Measurements from ENCODE around the gene PPP1R13B.
A peak's percentile ranks its signal among the peaks of the same experiment; 100 is the strongest.

DNA sequence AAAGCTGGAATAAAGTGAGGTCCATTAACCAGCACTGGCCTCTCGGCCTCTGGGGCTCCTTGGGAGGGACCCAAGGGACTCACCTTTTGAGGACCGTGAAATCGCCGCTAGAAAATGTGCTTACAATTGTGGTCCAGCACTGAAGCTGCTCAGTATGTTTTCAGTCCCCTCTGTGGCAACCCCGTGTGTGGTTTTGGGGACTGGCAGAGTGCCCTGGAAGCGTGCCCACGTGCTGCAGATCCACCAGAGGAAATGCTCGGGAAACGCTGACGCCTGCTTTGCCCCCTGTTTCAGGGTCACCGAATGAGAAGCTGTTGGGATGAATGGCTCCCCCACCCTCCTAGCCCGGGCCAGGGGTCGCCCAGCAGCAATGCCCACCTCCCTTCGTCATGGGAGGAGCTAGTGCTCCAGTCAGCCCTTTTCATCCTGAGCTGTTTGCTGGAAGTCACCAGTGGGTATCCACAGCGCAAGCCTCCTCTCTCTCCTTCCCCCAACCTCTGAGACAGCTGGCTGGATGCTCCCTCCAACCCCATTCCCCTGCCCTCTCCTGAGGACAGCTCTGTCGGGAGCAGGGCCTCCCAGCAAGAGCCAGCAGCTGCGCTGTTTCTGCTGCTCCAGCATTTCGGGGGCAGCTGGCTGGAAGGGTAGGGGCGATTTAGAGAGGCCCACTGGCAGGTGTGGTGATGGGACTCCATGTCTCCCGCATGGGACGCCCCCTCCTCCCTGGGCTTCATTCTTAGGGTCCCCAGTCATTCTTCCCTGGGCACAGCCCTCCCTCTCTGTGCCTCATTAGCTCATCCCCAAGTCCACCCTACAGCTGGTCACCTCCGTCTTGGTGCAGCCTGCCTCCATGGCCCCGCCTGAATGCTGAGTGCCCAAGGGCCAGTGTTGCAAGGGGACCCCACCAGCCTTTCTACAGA, 33.2 kb upstream of the PPP1R13B start:
- TF ChIP-seq FOSL2 (IDR thresholded peaks at IDR 0.05) (no peak), FOSL2 (CRISPR knock-in tag; IDR thresholded peaks at IDR 0.05) (no peak), RNF2 (IDR thresholded peaks at IDR 0.05; ENCODE audit: borderline replicate concordance, low read depth) (no peak), MYC (IDR thresholded peaks at IDR 0.05; ENCODE audit: borderline replicate concordance, low read length) (no peak), POLR2A (IDR thresholded peaks at IDR 0.05; ENCODE audit: low read length) (no peak), HDAC2 (IDR thresholded peaks at IDR 0.05) (no peak), EHMT2 (IDR thresholded peaks at IDR 0.05; ENCODE audit: low read depth) (no peak), SMC3 (IDR thresholded peaks at IDR 0.05) (no peak)
- TF ChIP-seq, protein P1, sequence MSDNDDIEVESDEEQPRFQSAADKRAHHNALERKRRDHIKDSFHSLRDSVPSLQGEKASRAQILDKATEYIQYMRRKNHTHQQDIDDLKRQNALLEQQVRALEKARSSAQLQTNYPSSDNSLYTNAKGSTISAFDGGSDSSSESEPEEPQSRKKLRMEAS (IDR thresholded peaks at IDR 0.05), result peak; percentile 52; the same call in 1 of the 2 replicates
- TF ChIP-seq, protein P2, sequence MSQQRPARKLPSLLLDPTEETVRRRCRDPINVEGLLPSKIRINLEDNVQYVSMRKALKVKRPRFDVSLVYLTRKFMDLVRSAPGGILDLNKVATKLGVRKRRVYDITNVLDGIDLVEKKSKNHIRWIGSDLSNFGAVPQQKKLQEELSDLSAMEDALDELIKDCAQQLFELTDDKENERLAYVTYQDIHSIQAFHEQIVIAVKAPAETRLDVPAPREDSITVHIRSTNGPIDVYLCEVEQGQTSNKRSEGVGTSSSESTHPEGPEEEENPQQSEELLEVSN (IDR thresholded peaks at IDR 0.05; ENCODE audit: borderline replicate concordance, low read depth), result peak; percentile 51; the same call in 1 of the 2 replicates
- TF ChIP-seq, protein P3, sequence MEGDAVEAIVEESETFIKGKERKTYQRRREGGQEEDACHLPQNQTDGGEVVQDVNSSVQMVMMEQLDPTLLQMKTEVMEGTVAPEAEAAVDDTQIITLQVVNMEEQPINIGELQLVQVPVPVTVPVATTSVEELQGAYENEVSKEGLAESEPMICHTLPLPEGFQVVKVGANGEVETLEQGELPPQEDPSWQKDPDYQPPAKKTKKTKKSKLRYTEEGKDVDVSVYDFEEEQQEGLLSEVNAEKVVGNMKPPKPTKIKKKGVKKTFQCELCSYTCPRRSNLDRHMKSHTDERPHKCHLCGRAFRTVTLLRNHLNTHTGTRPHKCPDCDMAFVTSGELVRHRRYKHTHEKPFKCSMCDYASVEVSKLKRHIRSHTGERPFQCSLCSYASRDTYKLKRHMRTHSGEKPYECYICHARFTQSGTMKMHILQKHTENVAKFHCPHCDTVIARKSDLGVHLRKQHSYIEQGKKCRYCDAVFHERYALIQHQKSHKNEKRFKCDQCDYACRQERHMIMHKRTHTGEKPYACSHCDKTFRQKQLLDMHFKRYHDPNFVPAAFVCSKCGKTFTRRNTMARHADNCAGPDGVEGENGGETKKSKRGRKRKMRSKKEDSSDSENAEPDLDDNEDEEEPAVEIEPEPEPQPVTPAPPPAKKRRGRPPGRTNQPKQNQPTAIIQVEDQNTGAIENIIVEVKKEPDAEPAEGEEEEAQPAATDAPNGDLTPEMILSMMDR (IDR thresholded peaks at IDR 0.05), result no peak
- TF ChIP-seq, protein P4, sequence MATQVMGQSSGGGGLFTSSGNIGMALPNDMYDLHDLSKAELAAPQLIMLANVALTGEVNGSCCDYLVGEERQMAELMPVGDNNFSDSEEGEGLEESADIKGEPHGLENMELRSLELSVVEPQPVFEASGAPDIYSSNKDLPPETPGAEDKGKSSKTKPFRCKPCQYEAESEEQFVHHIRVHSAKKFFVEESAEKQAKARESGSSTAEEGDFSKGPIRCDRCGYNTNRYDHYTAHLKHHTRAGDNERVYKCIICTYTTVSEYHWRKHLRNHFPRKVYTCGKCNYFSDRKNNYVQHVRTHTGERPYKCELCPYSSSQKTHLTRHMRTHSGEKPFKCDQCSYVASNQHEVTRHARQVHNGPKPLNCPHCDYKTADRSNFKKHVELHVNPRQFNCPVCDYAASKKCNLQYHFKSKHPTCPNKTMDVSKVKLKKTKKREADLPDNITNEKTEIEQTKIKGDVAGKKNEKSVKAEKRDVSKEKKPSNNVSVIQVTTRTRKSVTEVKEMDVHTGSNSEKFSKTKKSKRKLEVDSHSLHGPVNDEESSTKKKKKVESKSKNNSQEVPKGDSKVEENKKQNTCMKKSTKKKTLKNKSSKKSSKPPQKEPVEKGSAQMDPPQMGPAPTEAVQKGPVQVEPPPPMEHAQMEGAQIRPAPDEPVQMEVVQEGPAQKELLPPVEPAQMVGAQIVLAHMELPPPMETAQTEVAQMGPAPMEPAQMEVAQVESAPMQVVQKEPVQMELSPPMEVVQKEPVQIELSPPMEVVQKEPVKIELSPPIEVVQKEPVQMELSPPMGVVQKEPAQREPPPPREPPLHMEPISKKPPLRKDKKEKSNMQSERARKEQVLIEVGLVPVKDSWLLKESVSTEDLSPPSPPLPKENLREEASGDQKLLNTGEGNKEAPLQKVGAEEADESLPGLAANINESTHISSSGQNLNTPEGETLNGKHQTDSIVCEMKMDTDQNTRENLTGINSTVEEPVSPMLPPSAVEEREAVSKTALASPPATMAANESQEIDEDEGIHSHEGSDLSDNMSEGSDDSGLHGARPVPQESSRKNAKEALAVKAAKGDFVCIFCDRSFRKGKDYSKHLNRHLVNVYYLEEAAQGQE (IDR thresholded peaks at IDR 0.05), result no peak

Measured in A549 (cell line).